HG02884 (cell line): Measurements from ENCODE around the gene UBE2H.

Experiments used
- ATAC-seq: cut with Tn5 transposase; IDR thresholded peaks from one replicate; pipeline ENCODE4 v1.9.1; 2021; ENCODE audit warnings: mild to moderate bottlenecking, moderate library complexity; ENCODE audit not compliant: unreplicated experiment

UBE2H gene

DNA sequence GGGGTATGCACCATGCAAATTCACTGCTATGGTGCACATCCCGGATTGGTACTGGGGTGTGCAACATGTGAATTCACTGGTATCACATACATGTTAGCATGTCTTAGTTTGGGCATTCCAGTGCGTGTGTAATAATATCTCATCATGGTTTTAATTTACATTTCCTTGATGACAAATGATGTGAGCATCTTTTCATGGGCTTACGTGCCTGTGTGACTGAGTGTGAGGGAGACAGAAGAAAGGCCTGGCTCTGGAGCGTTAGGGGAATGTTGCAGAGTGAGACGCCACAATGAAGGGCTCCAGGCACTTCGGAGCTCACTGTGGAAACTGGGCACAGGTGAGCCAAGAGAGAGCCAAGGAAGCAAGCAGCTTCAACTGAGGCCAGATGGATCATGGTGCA, 162.6 kb downstream of the UBE2H start:
- ATAC-seq: no peak

DNA sequence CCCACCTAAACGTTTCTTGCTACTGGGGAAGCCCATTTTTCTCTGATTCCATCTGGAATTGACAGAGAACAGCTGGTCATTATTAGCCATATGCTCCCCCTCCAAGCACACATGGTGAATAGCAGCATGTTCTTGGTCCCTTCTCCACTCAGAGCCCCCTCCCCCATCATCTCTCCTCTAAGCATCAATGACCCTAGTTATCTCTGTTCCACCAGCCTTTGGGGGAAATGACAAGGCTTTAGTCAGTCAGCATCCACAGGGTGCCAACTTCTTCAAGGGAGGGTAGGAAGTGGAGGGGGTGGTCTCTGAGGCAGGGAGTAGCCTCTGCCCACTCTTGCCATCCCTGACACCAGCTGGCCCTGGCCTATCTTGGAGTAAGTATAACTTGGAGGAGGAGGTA, 163.1 kb downstream of the UBE2H start:
- ATAC-seq: no peak

DNA sequence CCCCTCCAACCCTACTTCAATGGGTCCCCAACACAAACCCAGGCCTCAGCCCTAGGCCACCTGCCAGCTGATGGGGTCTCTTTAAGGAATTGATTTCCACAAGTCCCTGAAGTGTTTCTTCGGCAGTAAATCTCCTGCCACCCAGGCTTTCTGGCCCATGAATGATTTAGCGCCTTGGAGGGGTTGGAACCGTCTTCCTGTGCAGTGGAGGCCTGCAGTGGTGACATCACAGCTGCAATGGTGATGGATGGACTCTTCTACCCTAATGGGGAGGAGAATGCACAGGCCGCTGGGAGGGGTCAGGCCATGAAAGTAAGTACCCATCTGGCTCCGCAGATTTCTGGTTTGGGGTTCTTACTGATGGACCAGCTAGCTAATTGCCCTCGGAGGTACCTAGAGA, 163.8 kb downstream of the UBE2H start:
- no peak for ATAC-seq

DNA sequence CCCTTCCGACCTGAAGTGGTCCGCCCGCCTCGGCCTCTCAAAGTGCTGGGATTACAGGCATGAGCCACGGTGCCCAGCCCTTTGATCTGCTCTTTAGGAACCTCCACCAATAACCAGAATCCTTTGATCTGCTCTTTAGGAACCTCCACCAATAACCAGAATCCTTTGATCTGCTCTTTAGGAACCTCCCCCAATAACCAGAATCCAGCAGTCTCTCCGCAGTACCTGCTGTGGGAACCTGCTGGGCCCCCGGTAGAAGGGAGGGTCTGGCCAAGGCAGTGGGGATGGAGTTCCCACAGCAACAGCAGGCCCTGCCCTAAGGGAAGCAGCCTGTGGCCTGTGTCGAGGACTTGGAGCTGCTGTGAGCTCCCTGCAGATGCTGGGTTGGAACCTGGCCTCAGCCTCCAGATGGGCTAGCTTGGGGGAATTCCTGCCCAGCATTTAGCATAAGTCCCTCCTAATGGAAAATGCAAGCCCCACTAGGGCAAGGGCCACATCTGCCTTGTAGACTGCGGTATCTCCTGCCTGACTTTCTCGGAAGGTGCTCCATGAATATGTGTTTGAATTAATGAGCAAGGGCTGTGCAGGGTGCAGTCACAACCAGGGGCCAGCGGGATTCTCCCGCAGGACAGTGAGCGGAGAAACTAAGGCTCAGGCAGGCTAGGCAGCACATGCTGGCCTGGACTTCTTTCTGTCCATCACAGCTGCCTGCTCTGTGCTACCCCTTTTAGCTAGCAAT, 165.8 kb downstream of the UBE2H start:
- no peak for ATAC-seq

DNA sequence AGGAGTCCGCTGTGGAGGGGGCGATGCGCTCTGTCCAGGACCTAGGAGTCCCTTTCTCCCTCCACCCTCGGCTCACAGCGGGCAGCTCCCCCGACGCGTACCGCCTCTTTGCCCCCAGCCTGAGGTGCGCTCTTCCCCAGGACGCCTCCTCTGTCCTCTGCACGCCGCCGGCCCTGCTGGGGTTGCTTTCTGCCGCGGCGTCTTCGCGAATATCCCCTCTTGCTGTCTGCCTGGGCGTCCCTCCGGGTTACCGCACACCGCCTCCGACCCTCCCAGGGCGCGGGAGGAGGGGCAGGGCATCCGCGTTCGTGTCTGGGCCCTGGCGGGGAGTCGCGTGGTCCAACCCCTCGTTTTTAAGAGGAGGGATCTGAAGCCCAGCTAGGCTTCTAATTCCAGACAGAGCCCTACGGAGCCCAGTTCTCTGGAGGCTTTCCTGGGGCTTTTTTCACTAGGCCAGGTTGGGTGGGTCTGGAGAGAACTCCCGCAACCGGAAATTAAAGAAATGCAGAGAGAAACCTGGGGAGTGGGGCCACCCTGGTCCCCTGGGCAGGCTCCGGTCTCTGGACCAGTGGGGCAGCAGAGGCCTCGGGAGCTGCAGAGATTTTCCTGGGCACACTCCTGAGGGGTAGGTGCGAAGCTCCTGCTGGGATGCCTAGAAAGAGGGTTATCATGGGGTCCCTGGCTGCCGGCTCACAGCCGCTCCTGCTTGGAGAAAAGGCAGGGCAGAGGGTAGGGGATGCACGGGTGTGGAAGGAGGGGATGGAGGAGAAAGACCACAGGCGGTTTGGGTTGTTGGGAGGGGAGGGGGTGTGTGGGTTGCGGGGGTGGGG, 166.9 kb downstream of the UBE2H start:
- ATAC-seq: no peak

DNA sequence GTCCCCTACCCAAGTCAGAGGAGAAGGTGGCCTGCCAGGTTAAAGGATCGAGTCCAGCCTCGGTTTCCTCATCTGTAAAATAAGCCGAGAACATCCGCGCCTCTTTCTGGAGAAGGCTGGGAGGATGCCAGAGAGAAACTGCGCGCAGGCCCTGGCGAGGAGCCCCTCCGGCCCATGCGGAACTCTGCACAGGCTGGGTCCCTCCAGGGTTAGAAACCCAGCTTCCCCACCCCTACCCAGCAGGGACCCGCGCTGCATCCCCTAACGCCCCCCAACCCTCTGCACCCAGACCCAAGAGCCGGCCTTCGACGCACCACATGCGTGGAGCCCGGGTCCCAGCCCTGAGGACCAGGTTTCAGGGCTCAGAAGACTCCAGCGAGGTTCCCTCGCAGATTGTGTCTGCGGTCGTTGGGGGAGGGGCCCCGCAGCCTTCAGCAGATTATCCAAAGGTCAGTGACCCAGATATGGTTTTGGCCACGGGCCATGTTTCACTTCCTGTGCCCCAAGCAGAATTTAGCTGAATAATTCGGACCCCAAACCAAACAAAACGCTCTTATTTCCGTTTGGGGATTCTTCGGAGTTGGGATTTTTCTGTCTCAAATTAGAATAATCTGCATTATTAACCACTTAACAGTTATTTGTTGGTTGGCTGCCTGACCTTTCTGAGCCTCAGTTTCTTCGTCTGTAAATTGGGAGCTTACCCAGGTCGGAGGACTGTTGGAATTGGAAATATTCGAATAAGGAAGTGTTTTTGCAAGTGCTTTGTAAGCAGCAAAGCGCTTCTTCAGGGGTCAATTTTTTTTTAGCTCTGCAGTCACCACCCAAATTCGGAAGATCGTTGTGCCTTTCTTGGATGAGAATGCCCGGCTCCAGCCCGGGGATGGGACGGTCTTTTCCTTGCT, 167.7 kb downstream of the UBE2H start:
- ATAC-seq: no peak

DNA sequence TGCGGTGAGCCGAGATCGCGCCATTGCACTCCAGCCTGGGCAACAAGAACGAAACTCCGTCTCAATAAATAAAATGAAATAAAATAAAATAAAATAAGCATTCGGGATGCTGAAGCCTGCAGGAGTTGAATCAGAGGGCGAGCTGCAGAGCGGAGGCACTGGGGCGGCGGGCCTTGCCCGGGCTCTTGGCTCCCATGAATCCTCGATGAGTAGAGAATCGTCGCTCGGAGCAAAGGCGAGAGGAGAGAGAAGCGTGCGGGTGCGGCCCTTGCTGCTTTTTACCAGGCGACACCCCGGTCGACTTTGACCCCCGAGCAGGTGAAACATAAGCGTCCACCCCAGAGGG, 168.3 kb downstream of the UBE2H start:
- no peak for ATAC-seq

DNA sequence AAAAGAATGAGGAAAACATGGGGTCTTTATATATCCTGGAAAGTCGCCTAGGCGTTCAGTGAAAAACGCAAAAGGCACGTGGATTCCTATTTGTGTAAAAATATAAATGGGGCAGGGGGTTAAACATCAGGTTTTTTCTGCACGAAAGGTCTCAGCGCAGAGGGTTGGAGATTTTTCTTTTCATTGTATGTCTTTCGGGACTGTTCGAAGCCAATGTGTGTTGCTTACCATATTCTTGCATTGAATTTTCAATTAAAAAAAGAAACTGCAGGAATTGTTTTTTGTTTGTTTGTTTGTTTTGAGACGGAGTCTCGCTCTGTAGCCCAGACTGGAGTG, 169.2 kb downstream of the UBE2H start:
- no peak for ATAC-seq

DNA sequence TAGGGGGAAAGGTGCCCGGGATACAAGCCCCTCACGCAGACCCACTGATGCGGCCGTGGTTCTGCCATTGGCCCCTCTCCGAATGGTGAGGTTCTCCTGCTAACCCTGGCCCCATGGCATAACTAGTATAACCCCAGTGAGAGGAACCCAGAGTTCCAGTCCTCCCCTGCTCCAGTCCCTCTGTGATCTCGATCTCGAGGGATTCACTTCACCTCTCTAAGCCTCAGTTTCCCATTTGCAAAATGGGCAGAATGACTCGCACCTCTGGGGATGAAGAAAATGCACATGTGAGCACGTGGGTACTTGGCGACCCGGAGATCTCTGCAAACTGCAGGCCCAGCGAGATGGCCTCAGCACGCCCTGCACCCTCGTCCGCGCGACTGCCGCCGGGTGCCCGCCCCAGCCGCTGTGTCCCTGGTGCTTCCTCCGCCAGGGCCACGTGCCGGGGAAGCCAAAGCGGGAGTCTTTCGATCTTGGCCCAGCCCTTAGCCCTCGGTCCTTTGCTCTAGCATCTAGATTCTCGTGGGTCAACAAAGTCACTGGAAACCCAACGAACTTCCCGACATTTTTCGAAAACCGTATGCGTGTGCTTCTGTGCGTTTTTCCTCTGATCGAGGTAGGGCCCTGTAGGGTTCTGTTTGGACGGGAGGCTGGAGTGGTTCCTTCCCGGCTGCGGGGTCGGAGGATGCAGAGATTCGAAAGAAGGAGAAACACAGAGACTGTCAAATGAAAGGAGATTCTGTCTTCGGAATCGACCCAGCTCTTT, 169.8 kb downstream of the UBE2H start:
- ATAC-seq: no peak

DNA sequence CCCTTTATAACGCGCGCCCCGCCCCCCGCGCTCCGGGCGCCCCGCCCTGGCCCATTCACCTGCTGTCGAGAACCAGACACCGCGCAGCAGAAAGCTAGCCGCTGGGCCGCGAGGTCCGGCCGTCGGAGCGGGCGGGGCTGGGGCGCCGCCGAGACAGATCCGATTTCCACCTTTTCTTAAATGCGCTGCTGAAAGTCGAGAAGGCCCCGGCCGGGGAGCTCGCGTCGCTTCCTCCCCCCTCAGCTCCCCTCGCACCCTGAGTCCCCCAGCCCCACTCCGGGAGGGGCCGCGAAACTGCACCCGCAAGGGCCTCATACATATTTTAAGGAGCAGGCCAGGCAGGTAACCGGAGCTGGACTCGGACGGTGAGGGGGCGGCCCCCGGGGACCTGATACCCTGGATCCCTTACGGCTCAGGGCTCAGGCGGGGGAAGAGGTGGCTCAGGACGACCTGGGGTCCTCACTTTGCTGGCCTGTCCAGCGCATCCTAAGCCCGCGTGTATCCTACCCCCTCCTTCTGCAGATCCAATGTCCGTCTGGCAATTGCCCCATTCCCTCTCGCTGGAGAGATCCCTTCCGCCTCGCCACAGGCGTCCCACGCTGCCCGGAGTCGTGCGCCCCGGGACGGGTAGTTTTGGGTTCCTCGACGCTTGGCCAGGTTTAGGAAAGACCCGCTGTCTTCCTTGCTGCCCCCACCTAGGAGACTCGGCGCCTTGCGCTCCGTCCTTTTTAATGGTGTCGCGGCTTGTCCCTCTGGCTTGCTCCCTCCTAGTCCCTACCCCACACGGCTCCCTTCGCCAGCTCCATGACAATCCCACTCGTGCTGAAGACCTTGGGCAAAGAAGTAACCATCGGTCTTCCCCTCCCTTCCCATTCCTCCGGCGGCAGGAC, 170.6 kb downstream of the UBE2H start:
- ATAC-seq: no peak

DNA sequence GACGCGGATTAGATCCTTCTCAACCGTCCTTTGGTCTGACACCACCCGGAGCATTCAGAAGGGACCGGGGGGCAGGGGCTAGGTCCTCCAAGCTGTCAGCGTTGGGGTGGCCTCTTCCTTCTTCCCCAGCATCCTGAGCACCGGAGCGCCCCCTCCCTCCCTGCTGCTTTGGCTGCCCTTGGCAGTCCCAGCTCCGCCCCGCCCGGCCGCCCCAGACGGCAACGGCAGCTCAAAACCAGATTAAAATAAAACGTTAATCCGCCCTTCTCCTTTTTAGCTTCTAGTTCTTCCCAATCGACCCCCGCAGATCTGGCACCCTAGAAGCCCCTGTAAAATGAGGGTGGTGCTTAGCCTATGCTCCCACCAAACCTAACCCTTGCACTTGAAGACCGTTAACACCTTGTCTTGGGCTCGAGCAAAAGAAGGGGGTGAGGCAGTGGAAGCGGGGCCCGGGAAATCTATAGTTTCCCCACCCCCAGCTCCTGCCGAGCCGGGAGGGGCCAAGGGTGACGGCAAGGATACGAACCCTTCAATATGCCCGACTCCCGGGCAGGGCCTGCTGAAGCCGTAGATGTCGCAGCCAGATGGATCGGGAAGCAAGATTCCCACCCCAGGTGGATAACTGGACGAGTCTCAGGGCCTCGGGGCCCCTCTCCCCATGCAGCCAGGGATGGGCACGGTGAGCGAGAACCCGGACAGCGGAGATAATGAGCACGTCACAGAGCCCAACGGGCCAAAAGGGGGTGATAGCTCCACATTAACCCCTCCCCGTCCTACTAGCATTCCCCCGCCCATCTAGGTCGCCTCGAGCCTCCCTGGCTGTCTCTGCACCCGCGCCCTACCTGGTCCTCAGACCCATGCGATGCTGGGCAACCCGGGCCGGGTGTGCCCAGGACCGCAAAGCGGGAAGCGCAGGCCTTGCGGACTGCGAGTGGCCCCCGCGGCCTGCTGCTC, 171.5 kb downstream of the UBE2H start:
- ATAC-seq: no peak
